ENCODE data around the gene SRD5A3.

The SRD5A3 gene

GRCh38 chr4:55345980-55346850, at the start of gene SRD5A3:
SRD5A3 (plus strand) TSS chr4:55346242; CDS start chr4:55346337, 95 bp downstream.
- H3K4me3 ChIP-seq (ENCODE audit: low read depth, low read length): peak within 1 kb of the TSS; percentile 77
- peak; percentile 59 for TF ChIP-seq CTCF (conservative IDR thresholded peaks at IDR 0.05; ENCODE audit: low read depth, low read length)
- DNase-seq (ENCODE audit: low read depth): peak; percentile 65

GRCh38 chr4:55297346-55297745, 48.7 kb upstream of the SRD5A3 start:
- DNase-seq (ENCODE audit: low read depth): peak; percentile 48
- no peak overlapping the region for H3K4me3 ChIP-seq (ENCODE audit: low read depth, low read length)
- TF ChIP-seq CTCF (conservative IDR thresholded peaks at IDR 0.05; ENCODE audit: low read depth, low read length): no peak

- no peak overlapping the region for H3K4me3 ChIP-seq (ENCODE audit: low read depth, low read length)
- peak; percentile 74 for DNase-seq (ENCODE audit: low read depth)
- TF ChIP-seq CTCF (conservative IDR thresholded peaks at IDR 0.05; ENCODE audit: low read depth, low read length): no peak
Measured at GRCh38 chr4:55303760-55304165, 42.3 kb upstream of the SRD5A3 start.

GRCh38 chr4:55304303-55304702, 41.7 kb upstream of the SRD5A3 start:
- H3K4me3 ChIP-seq (ENCODE audit: low read depth, low read length): no peak overlapping the region
- TF ChIP-seq CTCF (conservative IDR thresholded peaks at IDR 0.05; ENCODE audit: low read depth, low read length): no peak
- DNase-seq (ENCODE audit: low read depth): no peak

DNA sequence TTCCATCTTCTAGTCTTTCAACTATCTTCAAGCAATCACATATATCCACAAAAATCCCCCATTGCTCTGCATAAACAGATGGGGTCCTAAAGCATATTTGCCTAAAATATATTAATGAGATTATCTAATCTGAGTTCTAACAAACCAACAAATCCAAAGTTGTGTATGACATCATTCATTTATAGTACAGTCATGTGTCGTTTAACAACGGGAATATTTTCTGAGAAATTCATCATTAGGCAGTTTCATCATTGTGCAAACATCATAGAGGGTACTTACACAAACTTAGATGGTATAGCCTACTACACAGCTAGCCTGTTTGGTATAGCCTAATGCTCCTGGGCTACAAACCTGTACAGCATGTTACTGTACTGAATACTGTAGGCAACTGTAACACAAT, 38.0 kb upstream of the SRD5A3 start:
- H3K4me3 ChIP-seq (ENCODE audit: low read depth, low read length): no peak overlapping the region
- DNase-seq (ENCODE audit: low read depth): no peak
- no peak for TF ChIP-seq CTCF (conservative IDR thresholded peaks at IDR 0.05; ENCODE audit: low read depth, low read length)

GRCh38 chr4:55311792-55312488, 34.1 kb upstream of the SRD5A3 start:
- DNase-seq (ENCODE audit: low read depth): peak; percentile 22
- no peak for TF ChIP-seq CTCF (conservative IDR thresholded peaks at IDR 0.05; ENCODE audit: low read depth, low read length)
- no peak overlapping the region for H3K4me3 ChIP-seq (ENCODE audit: low read depth, low read length)
